ENCODE data around the gene MT1F.

The MT1F gene

DNA sequence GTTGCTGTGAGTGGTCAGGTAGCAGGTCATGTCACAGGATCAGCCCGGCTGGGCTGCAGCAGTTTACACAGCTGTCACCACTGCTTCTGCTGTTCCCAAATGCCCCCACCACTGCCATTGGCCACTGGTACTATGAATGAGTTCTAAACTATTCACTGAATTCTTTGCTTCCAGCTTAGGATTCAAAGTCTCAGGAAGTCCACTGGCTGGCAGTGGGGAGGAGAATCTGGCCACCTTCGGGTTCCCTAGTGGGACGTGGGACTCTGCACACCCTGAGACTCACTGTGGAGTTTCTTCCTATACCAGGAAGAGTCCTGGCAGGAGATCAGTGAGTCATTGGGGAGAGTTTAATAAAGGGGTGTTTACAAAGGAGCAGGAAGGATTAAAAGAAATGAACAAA, 31.4 kb downstream of the MT1F start:
- H3K9me3 ChIP-seq (ENCODE audit: insufficient read depth, low read depth, low read length): 0 out of 2 replicates have a peak, but pooled peaks cover 4% of the 10 kb centered on the region
- WGBS: 77% methylated on average over 3 of the region's 3 CpGs
- H3K9ac ChIP-seq (ENCODE audit: low read depth, low read length): no peak overlapping the region
- no peaks in the 10 kb centered on the region; the same call in 1 of the 2 replicates for H3K36me3 ChIP-seq (ENCODE audit: insufficient read depth, low read length)
- no peak overlapping the region for H3K27ac ChIP-seq (ENCODE audit: low read depth, low read length)
- 0 out of 2 replicates have a peak, but pooled peaks cover 7% of the 10 kb centered on the region for H3K27me3 ChIP-seq (ENCODE audit: insufficient read depth, low read length)
- 0 out of 2 replicates have a peak, but pooled peaks cover 6% of the 10 kb centered on the region for H3K4me1 ChIP-seq (ENCODE audit: insufficient read depth, low read length)
- no peak overlapping the region for H3K4me3 ChIP-seq (ENCODE audit: low read length)

DNA sequence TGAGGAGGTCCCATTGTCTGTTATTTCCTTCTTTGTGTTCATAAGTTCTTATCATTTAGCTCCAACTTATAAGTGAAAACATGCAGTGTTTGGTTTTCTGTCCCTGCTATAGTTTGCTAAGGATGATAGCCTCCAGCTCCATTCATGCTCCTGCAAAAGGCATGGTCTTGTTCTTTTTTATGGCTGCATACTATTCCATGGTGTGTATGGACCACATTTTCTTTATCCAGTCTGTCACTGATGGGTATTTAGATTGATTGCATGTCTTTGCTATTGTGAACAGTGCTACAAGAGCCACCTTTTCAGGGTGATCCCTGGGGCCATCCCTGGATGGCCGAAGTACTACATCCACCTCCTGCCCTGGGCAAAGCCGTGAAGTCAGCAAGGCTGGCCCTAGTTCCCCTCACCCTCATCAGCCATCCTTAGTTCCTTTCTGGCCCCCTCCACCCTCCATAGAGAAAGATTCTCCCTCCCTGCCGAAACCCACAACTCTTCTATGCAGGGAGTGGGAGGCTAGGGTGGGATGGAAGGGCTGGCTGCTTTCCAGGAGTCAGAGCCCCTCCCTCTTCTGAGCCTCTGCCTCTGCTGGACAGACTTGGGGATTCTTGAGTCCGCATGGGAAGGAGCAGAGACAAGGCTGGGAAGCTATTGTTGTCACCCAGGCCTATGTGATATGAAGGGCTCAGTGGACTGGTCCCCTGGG, 32.8 kb downstream of the MT1F start:
- H3K27me3 ChIP-seq (ENCODE audit: insufficient read depth, low read length): no peaks in the 10 kb centered on the region
- no peak overlapping the region for H3K4me3 ChIP-seq (ENCODE audit: low read length)
- H3K27ac ChIP-seq (ENCODE audit: low read depth, low read length): no peak overlapping the region
- 0 out of 2 replicates have a peak, but pooled peaks cover 4% of the 10 kb centered on the region for H3K9me3 ChIP-seq (ENCODE audit: insufficient read depth, low read depth, low read length)
- H3K4me1 ChIP-seq (ENCODE audit: insufficient read depth, low read length): 0 out of 2 replicates have a peak, but pooled peaks cover 6% of the 10 kb centered on the region
- no peak overlapping the region for H3K9ac ChIP-seq (ENCODE audit: low read depth, low read length)
- WGBS: 95% methylated on average over 3 of the region's 4 CpGs
- no peaks in the 10 kb centered on the region for H3K36me3 ChIP-seq (ENCODE audit: insufficient read depth, low read length)

DNA sequence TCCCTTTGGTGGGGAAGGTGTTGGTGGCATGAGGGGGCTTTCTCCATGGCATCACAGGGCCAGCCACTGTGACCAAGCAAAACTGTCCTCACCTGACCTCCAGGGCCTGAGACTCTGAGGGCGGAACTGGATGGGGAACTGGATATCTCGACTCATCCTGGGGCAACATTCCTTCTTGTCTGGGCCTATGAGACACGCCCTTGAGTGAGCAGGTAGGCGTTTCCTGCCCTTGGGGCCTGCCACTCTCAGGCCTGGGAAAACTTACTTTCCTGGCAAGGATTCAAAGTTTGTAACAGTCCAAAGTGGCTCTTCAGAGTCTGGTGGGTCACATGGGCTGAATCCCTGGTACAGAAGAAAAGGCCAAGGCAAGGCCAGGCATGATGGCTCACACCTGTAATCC, 34.1 kb downstream of the MT1F start:
- Histone ChIP-seq H3K27me3 (ENCODE audit: insufficient read depth, low read length) (no peaks in the 10 kb centered on the region), H3K9ac (ENCODE audit: low read depth, low read length) (no peak overlapping the region), H3K27ac (ENCODE audit: low read depth, low read length) (no peak overlapping the region), H3K36me3 (ENCODE audit: insufficient read depth, low read length) (no peaks in the 10 kb centered on the region), H3K9me3 (ENCODE audit: insufficient read depth, low read depth, low read length) (0 out of 2 replicates have a peak, but pooled peaks cover 1% of the 10 kb centered on the region), H3K4me3 (ENCODE audit: low read length) (no peak overlapping the region), H3K4me1 (ENCODE audit: insufficient read depth, low read length) (0 out of 2 replicates have a peak, but pooled peaks cover 6% of the 10 kb centered on the region)
- WGBS: 77% methylated on average over 4 of the region's 4 CpGs

DNA sequence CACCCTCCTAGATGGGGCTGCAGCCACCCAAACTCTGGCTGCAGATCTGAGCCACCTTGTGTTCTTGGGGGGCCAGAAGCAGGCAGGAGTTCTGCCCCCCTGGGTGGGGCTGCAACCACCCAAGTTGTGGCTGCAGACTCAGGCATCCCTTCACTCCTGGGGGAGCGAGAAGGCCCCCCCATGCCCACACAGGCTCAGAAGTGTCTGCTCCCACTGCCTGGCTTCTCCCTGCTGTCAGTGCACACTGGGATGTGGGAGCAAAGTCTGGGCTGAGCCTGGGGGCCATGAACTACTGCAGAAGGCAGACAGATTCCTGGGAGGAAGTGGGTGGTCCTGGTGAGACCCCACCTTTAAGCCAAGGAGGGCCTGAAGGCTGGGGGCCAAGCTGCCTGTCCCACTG, 37.5 kb downstream of the MT1F start:
- Histone ChIP-seq H3K36me3 (ENCODE audit: insufficient read depth, low read length) (no peaks in the 10 kb centered on the region), H3K4me1 (ENCODE audit: insufficient read depth, low read length) (no peaks in the 10 kb centered on the region), H3K4me3 (ENCODE audit: low read length) (no peak overlapping the region), H3K27me3 (ENCODE audit: insufficient read depth, low read length) (no peaks in the 10 kb centered on the region), H3K9me3 (ENCODE audit: insufficient read depth, low read depth, low read length) (0 out of 2 replicates have a peak, but pooled peaks cover 3% of the 10 kb centered on the region), H3K27ac (ENCODE audit: low read depth, low read length) (no peak overlapping the region), H3K9ac (ENCODE audit: low read depth, low read length) (no peak overlapping the region)
- WGBS: 89% methylated on average over 1 of the region's 1 CpG

DNA sequence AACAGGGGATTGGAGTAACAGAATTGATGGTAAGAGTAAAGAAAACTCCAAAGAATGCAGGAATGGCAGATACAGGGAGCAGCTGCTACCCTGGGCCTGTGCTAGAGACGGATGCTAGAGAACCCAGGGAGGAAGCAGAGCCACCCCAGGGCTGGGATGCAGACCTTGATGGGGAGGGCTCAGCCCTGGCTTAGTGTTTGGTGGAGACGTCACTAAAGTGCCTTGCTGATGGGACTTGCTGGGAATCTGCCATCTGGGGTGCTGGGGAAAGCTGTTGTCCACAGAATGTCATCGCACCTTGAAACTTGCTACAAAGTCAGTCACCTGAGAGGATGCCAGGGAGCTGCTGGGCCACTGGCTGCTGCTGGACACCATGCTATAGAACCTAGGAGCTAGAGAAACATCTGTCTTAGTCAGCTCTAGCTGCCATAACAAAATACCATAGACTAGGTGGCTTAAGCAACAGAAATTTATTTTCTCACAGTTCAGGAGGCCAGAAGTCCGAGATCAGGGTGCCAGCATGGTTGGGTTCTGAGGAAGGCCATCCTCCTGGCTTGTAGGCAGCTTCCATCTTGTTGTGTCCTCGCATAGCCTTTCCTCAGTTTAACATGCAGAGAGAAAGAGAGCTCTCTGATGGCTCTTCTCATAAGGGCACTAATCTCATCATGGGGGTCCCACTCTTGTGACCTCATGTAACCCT, 39.8 kb downstream of the MT1F start:
- 94% methylated on average over 5 of the region's 5 CpGs for WGBS

DNA sequence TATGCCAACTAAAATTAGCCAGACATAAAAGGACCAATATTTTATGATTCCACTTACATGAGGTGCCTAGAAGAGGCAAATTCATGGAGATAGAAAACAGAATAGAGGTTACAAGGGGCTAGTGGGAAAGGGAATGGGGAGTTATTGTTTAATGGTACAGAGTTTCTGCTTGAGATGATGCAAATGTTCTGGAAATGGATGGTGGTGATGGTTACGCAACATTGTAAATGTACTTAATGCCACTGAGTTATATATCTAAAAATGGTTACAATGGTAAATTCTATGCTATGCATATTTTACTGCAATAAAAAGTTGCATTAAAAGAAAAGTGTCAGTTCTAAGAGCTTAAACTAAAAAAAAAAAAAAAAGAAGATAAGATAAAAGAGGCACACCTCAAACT, 42.4 kb downstream of the MT1F start:
- no peak overlapping the region for H3K4me3 ChIP-seq (ENCODE audit: low read length)
- H3K36me3 ChIP-seq (ENCODE audit: insufficient read depth, low read length): no peaks in the 10 kb centered on the region
- 0 out of 2 replicates have a peak, but pooled peaks cover 3% of the 10 kb centered on the region for H3K9me3 ChIP-seq (ENCODE audit: insufficient read depth, low read depth, low read length)
- no CpG with 5 or more reads among the region's 1 CpG for WGBS
- no peak overlapping the region for H3K9ac ChIP-seq (ENCODE audit: low read depth, low read length)
- H3K27ac ChIP-seq (ENCODE audit: low read depth, low read length): no peak overlapping the region
- no peaks in the 10 kb centered on the region for H3K27me3 ChIP-seq (ENCODE audit: insufficient read depth, low read length)
- peaks cover 6% of the 10 kb centered on the region; the same call in 1 of the 2 replicates for H3K4me1 ChIP-seq (ENCODE audit: insufficient read depth, low read length)

More for the DNA sequence above, 39.8 kb downstream of the MT1F start:
- no peak overlapping the region for H3K4me3 ChIP-seq (ENCODE audit: low read length)
- H3K9ac ChIP-seq (ENCODE audit: low read depth, low read length): no peak overlapping the region
- no peaks in the 10 kb centered on the region for H3K36me3 ChIP-seq (ENCODE audit: insufficient read depth, low read length)
- 0 out of 2 replicates have a peak, but pooled peaks cover 3% of the 10 kb centered on the region for H3K9me3 ChIP-seq (ENCODE audit: insufficient read depth, low read depth, low read length)
- H3K4me1 ChIP-seq (ENCODE audit: insufficient read depth, low read length): peaks cover 6% of the 10 kb centered on the region; the same call in 1 of the 2 replicates
- H3K27me3 ChIP-seq (ENCODE audit: insufficient read depth, low read length): no peaks in the 10 kb centered on the region
- no peak overlapping the region for H3K27ac ChIP-seq (ENCODE audit: low read depth, low read length)

DNA sequence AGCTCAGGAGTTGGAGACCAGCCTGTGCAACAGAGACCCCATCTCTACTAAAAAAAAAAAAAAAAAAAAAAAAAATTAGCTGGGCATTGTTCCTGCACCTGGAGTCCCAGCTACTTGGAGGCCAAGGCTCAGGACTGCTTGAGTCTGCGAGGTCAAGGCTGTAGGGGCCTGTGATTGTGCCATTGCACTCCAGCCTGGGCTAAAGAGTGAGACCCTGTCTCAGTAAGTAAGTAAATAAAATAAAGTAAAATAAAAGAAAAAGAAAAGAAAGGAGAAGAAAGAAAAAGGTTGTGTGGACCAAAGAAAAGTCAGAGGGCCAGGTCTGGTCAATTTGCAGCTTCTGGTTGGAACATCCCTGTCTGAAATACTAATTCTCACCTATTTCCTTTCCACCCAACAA, 42.9 kb downstream of the MT1F start:
- 93% methylated on average over 1 of the region's 1 CpG for WGBS
- H3K27ac ChIP-seq (ENCODE audit: low read depth, low read length): no peak overlapping the region
- no peaks in the 10 kb centered on the region for H3K27me3 ChIP-seq (ENCODE audit: insufficient read depth, low read length)
- no peaks in the 10 kb centered on the region for H3K36me3 ChIP-seq (ENCODE audit: insufficient read depth, low read length)
- H3K9me3 ChIP-seq (ENCODE audit: insufficient read depth, low read depth, low read length): 0 out of 2 replicates have a peak, but pooled peaks cover 3% of the 10 kb centered on the region
- H3K4me1 ChIP-seq (ENCODE audit: insufficient read depth, low read length): peaks cover 6% of the 10 kb centered on the region; the same call in 1 of the 2 replicates
- no peak overlapping the region for H3K4me3 ChIP-seq (ENCODE audit: low read length)
- H3K9ac ChIP-seq (ENCODE audit: low read depth, low read length): no peak overlapping the region

DNA sequence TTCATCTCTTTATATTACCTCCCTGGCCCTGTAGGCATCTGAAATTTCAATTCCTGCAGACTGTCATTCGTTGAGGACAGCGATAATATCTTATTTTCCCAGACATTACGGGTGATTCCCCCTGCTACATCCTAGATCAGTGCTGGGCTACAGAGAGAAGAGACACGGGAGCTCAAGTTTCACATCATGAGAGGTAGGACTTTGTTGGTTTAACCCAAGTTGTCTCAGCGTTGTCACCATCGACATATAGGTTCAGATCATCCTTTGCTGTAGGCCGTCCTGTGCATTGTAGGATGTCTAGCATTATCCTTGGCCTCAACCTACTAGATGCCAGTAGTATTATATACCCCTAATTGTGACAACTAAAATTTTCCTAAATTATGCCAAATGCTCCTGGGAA, 43.8 kb downstream of the MT1F start:
- Histone ChIP-seq H3K27me3 (ENCODE audit: insufficient read depth, low read length) (no peaks in the 10 kb centered on the region), H3K4me1 (ENCODE audit: insufficient read depth, low read length) (peaks cover 6% of the 10 kb centered on the region; the same call in 1 of the 2 replicates), H3K4me3 (ENCODE audit: low read length) (no peak overlapping the region), H3K9ac (ENCODE audit: low read depth, low read length) (no peak overlapping the region), H3K36me3 (ENCODE audit: insufficient read depth, low read length) (no peaks in the 10 kb centered on the region), H3K27ac (ENCODE audit: low read depth, low read length) (no peak overlapping the region), H3K9me3 (ENCODE audit: insufficient read depth, low read depth, low read length) (0 out of 2 replicates have a peak, but pooled peaks cover 3% of the 10 kb centered on the region)
- WGBS: 75% methylated on average over 7 of the region's 7 CpGs

DNA sequence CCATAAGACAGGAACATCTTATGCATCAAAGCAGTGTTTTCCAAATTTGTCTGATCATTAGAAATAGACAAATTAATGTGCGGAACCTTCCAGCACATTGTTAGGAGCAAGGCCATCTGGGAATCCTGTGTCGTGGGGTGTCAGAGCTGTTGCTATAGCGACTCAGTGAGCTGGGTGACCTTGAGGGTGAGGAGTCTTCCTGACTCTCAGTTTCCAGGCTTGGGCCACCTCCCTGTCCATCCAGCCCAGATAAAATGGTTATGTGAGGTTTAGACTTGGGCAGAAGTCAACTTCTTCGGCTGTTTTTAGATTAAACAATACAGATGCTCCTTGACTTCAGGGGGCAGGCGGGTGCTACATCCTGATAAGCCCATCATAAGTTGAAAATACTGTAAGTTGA, 45.1 kb downstream of the MT1F start:
- Histone ChIP-seq H3K4me3 (ENCODE audit: low read length) (no peak overlapping the region), H3K9me3 (ENCODE audit: insufficient read depth, low read depth, low read length) (no peaks in the 10 kb centered on the region), H3K9ac (ENCODE audit: low read depth, low read length) (no peak overlapping the region), H3K27ac (ENCODE audit: low read depth, low read length) (no peak overlapping the region), H3K4me1 (ENCODE audit: insufficient read depth, low read length) (peaks cover 6% of the 10 kb centered on the region; the same call in 1 of the 2 replicates), H3K27me3 (ENCODE audit: insufficient read depth, low read length) (no peaks in the 10 kb centered on the region), H3K36me3 (ENCODE audit: insufficient read depth, low read length) (no peaks in the 10 kb centered on the region)
- WGBS: 93% methylated on average over 4 of the region's 5 CpGs
